SU-DHL-6 (cell line): ENCODE results near the gene OSBPL10.

ENCODE experiments used
- H2AFZ ChIP-seq: fragments of 200-600 bp; sonication (generic); 2 replicates; pipeline ENCODE4 v1.6.1; 2014; ENCODE audit warnings: low read depth, mild to moderate bottlenecking, moderate library complexity, mixed read lengths, antibody characterized with exemption, low read length; ENCODE audit not compliant: severe bottlenecking
- H3F3A ChIP-seq: fragments of 200-600 bp; shearing (Covaris generic); 2 replicates; pipeline ENCODE4 v1.6.0; 2016; ENCODE audit warnings: antibody characterized with exemption, mild to moderate bottlenecking; ENCODE audit not compliant: insufficient read depth
- H3K27ac ChIP-seq: fragments of 200-600 bp; sonication (generic); 2 replicates; pipeline ENCODE4 v1.5.1; 2016; ENCODE audit warnings: low read depth, mild to moderate bottlenecking, low read length, moderate library complexity, mixed read lengths
- H3K27me3 ChIP-seq: fragments of 200-600 bp; sonication (generic), shearing (Covaris generic); 2 replicates; pipeline ENCODE4 v1.6.0; 2014; ENCODE audit warnings: mild to moderate bottlenecking, low read length
- H3K36me3 ChIP-seq: fragments of 200-600 bp; sonication (generic); 2 replicates; pipeline ENCODE4 v1.6.1; 2014; ENCODE audit warnings: mild to moderate bottlenecking, low read length, mixed read lengths
- H3K4me2 ChIP-seq: fragments of 300-600, 200-600 bp; shearing (Covaris generic), sonication (generic); 2 replicates; pipeline ENCODE4 v1.6.0; 2014; ENCODE audit warnings: low read length, low read depth, mild to moderate bottlenecking; ENCODE audit not compliant: poor library complexity, severe bottlenecking
- H3K4me3 ChIP-seq: fragments of 200-600 bp; sonication (generic); 2 replicates; pipeline ENCODE4 v1.5.1; 2014; ENCODE audit warnings: antibody characterized with exemption, low read length, mild to moderate bottlenecking, mixed read lengths; ENCODE audit not compliant: insufficient read depth, poor library complexity, severe bottlenecking
- H3K79me2 ChIP-seq: fragments of 200-600 bp; sonication (generic); 2 replicates; pipeline ENCODE4 v1.6.1; 2014; ENCODE audit warnings: mild to moderate bottlenecking, low read length, moderate library complexity; ENCODE audit not compliant: insufficient read depth
- H3K9ac ChIP-seq: fragments of 200-600 bp; sonication (generic); 2 replicates; pipeline ENCODE4 v1.7.0; 2014; ENCODE audit warnings: mild to moderate bottlenecking, low read length
- H3K9me2 ChIP-seq: fragments of 200-600 bp; sonication (generic); replicated peaks from 2 replicates; pipeline ENCODE4 v1.6.1; 2014; ENCODE audit warnings: low read length; ENCODE audit not compliant: insufficient read depth
- H3K9me3 ChIP-seq: fragments of 200-600 bp; sonication (generic); 2 replicates; pipeline ENCODE4 v1.6.1; 2014; ENCODE audit warnings: low read length, mixed read lengths; ENCODE audit not compliant: insufficient read depth
- H4K20me1 ChIP-seq: fragments of 200-600 bp; sonication (generic); 2 replicates; pipeline ENCODE4 v1.6.1; 2014; ENCODE audit warnings: low read depth, mild to moderate bottlenecking, antibody characterized with exemption, low read length, moderate library complexity, mixed read lengths
- CTCF ChIP-seq: fragments of 200-600 bp; sonication (generic); IDR thresholded peaks from one replicate; pipeline ENCODE4 v1.5.1; 2017; ENCODE audit warnings: antibody characterized with exemption, mild to moderate bottlenecking, low read length, moderate library complexity; ENCODE audit not compliant: insufficient read depth, poor library complexity, severe bottlenecking
- EZH2phosphoT487 ChIP-seq: fragments of 200-600 bp; sonication (generic), shearing (Covaris generic); conservative IDR thresholded peaks from 2 replicates; pipeline ENCODE4 v1.6.1; 2018; ENCODE audit warnings: mild to moderate bottlenecking, antibody characterized with exemption, low read length, moderate library complexity, mixed read lengths

The OSBPL10 gene

GRCh38 chr3:31729573-31729972 lies 251.5 kb downstream of the OSBPL10 start:
- Histone ChIP-seq H3K4me3 (no peak overlapping the region), H3K9me3 (no peaks in the 10 kb centered on the region), H3K79me2 (peaks cover 15% of the 10 kb centered on the region), H3K27ac (no peak overlapping the region), H3K4me2 (no peak overlapping the region), H3F3A (peaks cover 4% of the 10 kb centered on the region; the same call in 1 of the 2 replicates), H4K20me1 (no peaks in the 10 kb centered on the region), H2AFZ (no peak overlapping the region), H3K9ac (no peak overlapping the region), H3K9me2 (no peaks in the 10 kb centered on the region), H3K27me3 (no peaks in the 10 kb centered on the region), H3K36me3 (peaks cover 15% of the 10 kb centered on the region; the same call in 1 of the 2 replicates)
- TF ChIP-seq EZH2phosphoT487: no peak
- no peak for TF ChIP-seq CTCF

- Histone ChIP-seq H3K4me2 (no peak overlapping the region), H3K4me3 (no peak overlapping the region), H3K36me3 (peaks cover 15% of the 10 kb centered on the region; the same call in 1 of the 2 replicates), H3K9me2 (no peaks in the 10 kb centered on the region), H3K27ac (no peak overlapping the region), H4K20me1 (no peaks in the 10 kb centered on the region), H2AFZ (no peak overlapping the region), H3K9me3 (no peaks in the 10 kb centered on the region), H3K27me3 (no peaks in the 10 kb centered on the region), H3K9ac (no peak overlapping the region), H3F3A (peaks cover 4% of the 10 kb centered on the region; the same call in 1 of the 2 replicates), H3K79me2 (peaks cover 20% of the 10 kb centered on the region)
- TF ChIP-seq CTCF: no peak
- no peak for TF ChIP-seq EZH2phosphoT487
Measured at GRCh38 chr3:31729082-31729481, 252.0 kb downstream of the OSBPL10 start.

GRCh38 chr3:31728403-31728802 lies 252.7 kb downstream of the OSBPL10 start:
- no peak for TF ChIP-seq EZH2phosphoT487
- no peak for TF ChIP-seq CTCF
- H3F3A ChIP-seq: peaks cover 4% of the 10 kb centered on the region; the same call in 1 of the 2 replicates
- no peak overlapping the region for H3K27ac ChIP-seq
- no peak overlapping the region for H2AFZ ChIP-seq
- peaks cover 15% of the 10 kb centered on the region; the same call in 1 of the 2 replicates for H3K36me3 ChIP-seq
- peaks cover 23% of the 10 kb centered on the region for H3K79me2 ChIP-seq
- no peak overlapping the region for H3K4me2 ChIP-seq
- H4K20me1 ChIP-seq: no peaks in the 10 kb centered on the region
- no peaks in the 10 kb centered on the region for H3K9me3 ChIP-seq
- no peak overlapping the region for H3K4me3 ChIP-seq
- H3K27me3 ChIP-seq: no peaks in the 10 kb centered on the region
- no peaks in the 10 kb centered on the region for H3K9me2 ChIP-seq
- no peak overlapping the region for H3K9ac ChIP-seq
